Neural progenitor cell (in vitro differentiated cells): ENCODE data around the gene PRICKLE1. TPM values are rescaled to one million over a fixed set of nuclear protein-coding genes. Genes with fewer than 3 reads are reported as not detected.

ENCODE experiments used
- DNase-seq: peaks from one replicate; pipeline ENCODE4 v3.0.0-alpha.2; 2016; ENCODE audit warnings: low spot score
- H2AFZ ChIP-seq: fragments of 200-600 bp; sonication (generic); replicated peaks from 2 replicates; pipeline ENCODE4 v1.6.1; 2016; ENCODE audit warnings: antibody characterized with exemption
- H3F3A ChIP-seq: fragments of 200-600 bp; sonication (generic); 2 replicates; pipeline ENCODE4 v1.6.1; 2016; ENCODE audit warnings: antibody characterized with exemption, low read depth
- H3K27ac ChIP-seq: fragments of 200-600 bp; sonication (generic); 2 replicates; pipeline ENCODE4 v1.5.1; 2016; ENCODE audit warnings: mild to moderate bottlenecking
- H3K27me3 ChIP-seq: fragments of 200-600 bp; sonication (generic); 2 replicates; pipeline ENCODE4 v1.6.1; 2016; ENCODE audit warnings: mild to moderate bottlenecking, moderate library complexity
- H3K36me3 ChIP-seq: fragments of 200-600 bp; sonication (generic); 2 replicates; pipeline ENCODE4 v1.5.1; 2016
- H3K4me1 ChIP-seq: fragments of 200-600 bp; sonication (generic); 2 replicates; pipeline ENCODE4 v1.6.1; 2016; ENCODE audit warnings: mixed run types
- H3K4me2 ChIP-seq: fragments of 200-600 bp; sonication (generic); 2 replicates; pipeline ENCODE4 v1.6.1; 2016
- H3K4me3 ChIP-seq: fragments of 200-600 bp; sonication (generic); 2 replicates; pipeline ENCODE4 v1.5.1; 2016
- H3K79me2 ChIP-seq: fragments of 200-600 bp; sonication (generic); 2 replicates; pipeline ENCODE4 v1.6.1; 2016; ENCODE audit warnings: low read depth
- H3K9ac ChIP-seq: fragments of 200-600 bp; sonication (generic); 2 replicates; pipeline ENCODE4 v1.6.1; 2016
- H3K9me3 ChIP-seq: fragments of 200-600 bp; sonication (generic); 2 replicates; pipeline ENCODE4 v1.5.1; 2016; ENCODE audit warnings: low read depth
- H4K20me1 ChIP-seq: fragments of 200-600 bp; sonication (generic); 2 replicates; pipeline ENCODE4 v1.6.1; 2016; ENCODE audit warnings: low read depth
- H3K27ac Mint-ChIP-seq: 3 replicates; pipeline ENCODE4 v1.8.0; 2021; ENCODE audit warnings: mixed read lengths
- H3K27me3 Mint-ChIP-seq: 2 replicates; pipeline ENCODE4 v1.8.0; 2022; ENCODE audit warnings: low read depth, mild to moderate bottlenecking, inconsistent platforms, moderate library complexity, mixed read lengths; ENCODE audit not compliant: insufficient read depth
- H3K36me3 Mint-ChIP-seq: 3 replicates; pipeline ENCODE4 v1.8.0; 2021; ENCODE audit warnings: mixed read lengths
- H3K4me1 Mint-ChIP-seq: 3 replicates; pipeline ENCODE4 v1.8.0; 2021; ENCODE audit warnings: mixed read lengths
- H3K4me3 Mint-ChIP-seq: 3 replicates; pipeline ENCODE4 v1.8.0; 2021; ENCODE audit warnings: mild to moderate bottlenecking, moderate library complexity, mixed read lengths
- H3K9me3 Mint-ChIP-seq: 3 replicates; pipeline ENCODE4 v1.8.0; 2020; ENCODE audit warnings: mixed read lengths
- CTCF ChIP-seq: fragments of 200-600 bp; sonication (generic); IDR thresholded peaks from 2 replicates; pipeline ENCODE4 v1.5.1; 2017; ENCODE audit warnings: antibody characterized with exemption, mild to moderate bottlenecking
- EZH2 ChIP-seq: fragments of 200-600 bp; sonication (generic); IDR thresholded peaks from 2 replicates; pipeline ENCODE4 v1.6.1; 2017; ENCODE audit warnings: antibody characterized with exemption, mild to moderate bottlenecking, moderate library complexity
- EZH2phosphoT487 ChIP-seq: fragments of 200-600 bp; sonication (generic); IDR thresholded peaks from 2 replicates; pipeline ENCODE4 v1.6.1; 2017; ENCODE audit warnings: antibody characterized with exemption
- total RNA-seq: library from RNA; depleted of rRNA; stranded (reverse); fragments of >200 nt; gene quantifications from 2 replicates; pipeline ENCODE4 v1.2.3, GENCODE V29; 2015; ENCODE audit warnings: low replicate concordance

PRICKLE1 gene
- total RNA-seq, 1 donor from 2014 or later = 4.0 TPM

- Histone ChIP-seq H3K9ac (no peak overlapping the region), H3K36me3 (no peaks in the 10 kb centered on the region), H3K4me1 (peaks cover 47% of the 10 kb centered on the region), H3K27me3 (no peaks in the 10 kb centered on the region), H2AFZ (peak overlapping the region; percentile 29), H4K20me1 (no peaks in the 10 kb centered on the region), H3K4me3 (no peak overlapping the region), H3K27ac (peak overlapping the region; percentile 68), H3K79me2 (no peaks in the 10 kb centered on the region), H3K4me2 (peak overlapping the region; percentile 37), H3K9me3 (no peaks in the 10 kb centered on the region), H3F3A (peaks cover 25% of the 10 kb centered on the region)
- H3K9me3 Mint-ChIP-seq = no peaks in the 10 kb centered on the region
- H3K27me3 Mint-ChIP-seq = no peaks in the 10 kb centered on the region
- peaks cover 9% of the 10 kb centered on the region for H3K36me3 Mint-ChIP-seq
- TF ChIP-seq EZH2 = no peak
- TF ChIP-seq CTCF = no peak
- no peak for TF ChIP-seq EZH2phosphoT487
- DNase-seq = no peak
- no peak overlapping the region for H3K4me3 Mint-ChIP-seq
- H3K4me1 Mint-ChIP-seq = peaks cover 46% of the 10 kb centered on the region
- peak overlapping the region; percentile 15 for H3K27ac Mint-ChIP-seq
Observed at GRCh38 chr12:42469355-42470175, 120.0 kb downstream of the PRICKLE1 start.

GRCh38 chr12:42468921-42469320, 120.6 kb downstream of the PRICKLE1 start:
- H3K27me3 ChIP-seq = no peaks in the 10 kb centered on the region
- peaks cover 47% of the 10 kb centered on the region for H3K4me1 ChIP-seq
- Mint-ChIP-seq H3K9me3 (no peaks in the 10 kb centered on the region), H3K27ac (no peak overlapping the region), H3K4me1 (peaks cover 43% of the 10 kb centered on the region), H3K4me3 (no peak overlapping the region), H3K27me3 (no peaks in the 10 kb centered on the region), H3K36me3 (peaks cover 10% of the 10 kb centered on the region)
- H3K4me3 ChIP-seq = no peak overlapping the region
- no peak for TF ChIP-seq CTCF
- TF ChIP-seq EZH2 = no peak
- TF ChIP-seq EZH2phosphoT487 = no peak
- no peak overlapping the region for H2AFZ ChIP-seq
- H4K20me1 ChIP-seq = no peaks in the 10 kb centered on the region
- H3F3A ChIP-seq = peaks cover 25% of the 10 kb centered on the region
- H3K27ac ChIP-seq = peak overlapping the region; percentile 68
- H3K79me2 ChIP-seq = no peaks in the 10 kb centered on the region
- DNase-seq = no peak
- H3K9ac ChIP-seq = no peak overlapping the region
- H3K4me2 ChIP-seq = peak overlapping the region; percentile 37
- H3K9me3 ChIP-seq = no peaks in the 10 kb centered on the region
- H3K36me3 ChIP-seq = no peaks in the 10 kb centered on the region

GRCh38 chr12:42468341-42468821, 121.2 kb downstream of the PRICKLE1 start:
- H3K36me3 Mint-ChIP-seq = peaks cover 10% of the 10 kb centered on the region
- no peak overlapping the region for H3K9ac ChIP-seq
- H3K27me3 ChIP-seq = no peaks in the 10 kb centered on the region
- H3F3A ChIP-seq = peaks cover 25% of the 10 kb centered on the region
- no peaks in the 10 kb centered on the region for H3K9me3 Mint-ChIP-seq
- H3K9me3 ChIP-seq = no peaks in the 10 kb centered on the region
- peaks cover 43% of the 10 kb centered on the region for H3K4me1 Mint-ChIP-seq
- H3K4me3 Mint-ChIP-seq = no peak overlapping the region
- no peaks in the 10 kb centered on the region for H3K27me3 Mint-ChIP-seq
- H3K27ac ChIP-seq = no peak overlapping the region
- H3K4me2 ChIP-seq = no peak overlapping the region
- no peak overlapping the region for H3K4me3 ChIP-seq
- DNase-seq = no peak
- no peak overlapping the region for H2AFZ ChIP-seq
- no peaks in the 10 kb centered on the region for H3K36me3 ChIP-seq
- H3K27ac Mint-ChIP-seq = no peak overlapping the region
- peaks cover 47% of the 10 kb centered on the region for H3K4me1 ChIP-seq
- H3K79me2 ChIP-seq = no peaks in the 10 kb centered on the region
- H4K20me1 ChIP-seq = no peaks in the 10 kb centered on the region
- no peak for TF ChIP-seq CTCF
- no peak for TF ChIP-seq EZH2
- TF ChIP-seq EZH2phosphoT487 = no peak
